ENCODE measurements around the gene LGALS16. TPM values are rescaled to one million over a fixed set of nuclear protein-coding genes. Genes with fewer than 3 reads are reported as not detected.

The LGALS16 gene
- total RNA-seq, 2 experiments from 2014 or later = not detected

GRCh38 chr19:39696387-39696786 lies 40.7 kb downstream of the LGALS16 start:
- H3K36me3 Mint-ChIP-seq (ENCODE audit: low read depth) = no peaks in the 10 kb centered on the region
- ChIA-PET CTCF (interaction anchor here (0.6 to 1.2 kb wide), 2 partner anchors 24 to 47 kb away, joined by 3 to 4 read pairs; no protein-coding TSS in a partner anchor), POLR2A (no interaction called here)
- ATAC-seq = peak; percentile 45
- H3K27me3 Mint-ChIP-seq = peaks cover 31% of the 10 kb centered on the region
- H3K27ac Mint-ChIP-seq = no peak overlapping the region
- intact Hi-C loops (cut with DNase I, micrococcal nuclease) = no loop called here
- no peaks in the 10 kb centered on the region for H3K9me3 Mint-ChIP-seq (ENCODE audit: low read depth)
- DNase-seq = no peak
- H3K4me1 Mint-ChIP-seq = peaks cover 7% of the 10 kb centered on the region
- H3K4me3 Mint-ChIP-seq = no peak overlapping the region

GRCh38 chr19:39698535-39698934 lies 42.8 kb downstream of the LGALS16 start:
- Mint-ChIP-seq H3K27me3 (peaks cover 33% of the 10 kb centered on the region), H3K9me3 (ENCODE audit: low read depth) (no peaks in the 10 kb centered on the region), H3K4me3 (no peak overlapping the region), H3K36me3 (ENCODE audit: low read depth) (no peaks in the 10 kb centered on the region), H3K4me1 (peaks cover 3% of the 10 kb centered on the region), H3K27ac (no peak overlapping the region)
- DNase-seq (no peak), ATAC-seq (no peak)
- intact Hi-C loops (cut with DNase I, micrococcal nuclease) = no loop called here
- ChIA-PET POLR2A (no interaction called here), CTCF (no interaction called here)

- peaks cover 30% of the 10 kb centered on the region for H3K27me3 Mint-ChIP-seq
- POLR2A ChIA-PET = no interaction called here
- ATAC-seq (no peak), DNase-seq (no peak)
- CTCF ChIA-PET = interaction anchor here (0.7 to 1.8 kb wide), 2 partner anchors 30 to 150 kb away, joined by 3 read pairs; no protein-coding TSS in a partner anchor
- no peak overlapping the region for H3K4me3 Mint-ChIP-seq
- intact Hi-C loops (cut with DNase I, micrococcal nuclease) = no loop called here
- no peak overlapping the region for H3K27ac Mint-ChIP-seq
- peaks cover 28% of the 10 kb centered on the region for H3K4me1 Mint-ChIP-seq
- peaks cover 4% of the 10 kb centered on the region for H3K36me3 Mint-ChIP-seq (ENCODE audit: low read depth)
- H3K9me3 Mint-ChIP-seq (ENCODE audit: low read depth) = no peaks in the 10 kb centered on the region
These were observed 45.6 kb downstream of the LGALS16 start for GRCh38 chr19:39701291-39701690.

GRCh38 chr19:39704181-39705044 lies 48.7 kb downstream of the LGALS16 start, which contains the start of gene LGALS14:
Gene LGALS14 (plus strand): TSS chr19:39704481. CDS start chr19:39704529, 48 bp downstream.
- CTCF ChIA-PET = interaction anchor here (0.7 kb wide), 1 partner anchor 83 kb away, joined by 3 read pairs; no protein-coding TSS in a partner anchor
- peak within 1 kb of the TSS; percentile 4 for H3K4me3 Mint-ChIP-seq
- peak; percentile 83 for ATAC-seq
- H3K36me3 Mint-ChIP-seq (ENCODE audit: low read depth) = peaks cover 4% of the 10 kb centered on the region
- H3K27me3 Mint-ChIP-seq = peaks cover 14% of the 10 kb centered on the region
- H3K9me3 Mint-ChIP-seq (ENCODE audit: low read depth) = no peaks in the 10 kb centered on the region
- peak within 1 kb of the TSS; percentile 85 for H3K27ac Mint-ChIP-seq
- intact Hi-C loops (cut with DNase I, micrococcal nuclease) = loop anchor here (1.0 kb wide), 1 partner anchor 25 kb away; no protein-coding TSS in a partner anchor
- peak; percentile 58 for DNase-seq
- peaks cover 34% of the 10 kb centered on the region for H3K4me1 Mint-ChIP-seq
- POLR2A ChIA-PET = interaction anchor here (0.8 kb wide), 1 partner anchor 24 kb away, joined by 3 read pairs; no protein-coding TSS in a partner anchor

- Mint-ChIP-seq H3K27me3 (peaks cover 9% of the 10 kb centered on the region), H3K27ac (peak overlapping the region; percentile 85), H3K9me3 (ENCODE audit: low read depth) (no peaks in the 10 kb centered on the region), H3K36me3 (ENCODE audit: low read depth) (peaks cover 4% of the 10 kb centered on the region), H3K4me1 (peaks cover 42% of the 10 kb centered on the region), H3K4me3 (no peak overlapping the region)
- POLR2A ChIA-PET = no interaction called here
- intact Hi-C loops (cut with DNase I, micrococcal nuclease) = no loop called here
- DNase-seq (peak; percentile 67), ATAC-seq (peak; percentile 57)
- CTCF ChIA-PET = interaction anchor here (1.0 kb wide), 1 partner anchor 11 kb away, joined by 5 read pairs; no protein-coding TSS in a partner anchor
These were observed 50.0 kb downstream of the LGALS16 start for GRCh38 chr19:39705578-39706188.

GRCh38 chr19:39708594-39708993 lies 52.9 kb downstream of the LGALS16 start:
- DNase-seq (no peak), ATAC-seq (no peak)
- H3K9me3 Mint-ChIP-seq (ENCODE audit: low read depth) = no peaks in the 10 kb centered on the region
- intact Hi-C loops (cut with DNase I, micrococcal nuclease) = no loop called here
- H3K27ac Mint-ChIP-seq = no peak overlapping the region
- peaks cover 4% of the 10 kb centered on the region for H3K36me3 Mint-ChIP-seq (ENCODE audit: low read depth)
- H3K4me3 Mint-ChIP-seq = no peak overlapping the region
- peaks cover 3% of the 10 kb centered on the region for H3K27me3 Mint-ChIP-seq
- H3K4me1 Mint-ChIP-seq = peaks cover 41% of the 10 kb centered on the region
- ChIA-PET CTCF (no interaction called here), POLR2A (no interaction called here)

- no peak overlapping the region for H3K27ac Mint-ChIP-seq
- POLR2A ChIA-PET = no interaction called here
- H3K36me3 Mint-ChIP-seq (ENCODE audit: low read depth) = peaks cover 4% of the 10 kb centered on the region
- H3K9me3 Mint-ChIP-seq (ENCODE audit: low read depth) = no peaks in the 10 kb centered on the region
- ATAC-seq (no peak), DNase-seq (no peak)
- H3K27me3 Mint-ChIP-seq = peaks cover 3% of the 10 kb centered on the region
- CTCF ChIA-PET = no interaction called here
- intact Hi-C loops (cut with DNase I, micrococcal nuclease) = no loop called here
- no peak overlapping the region for H3K4me3 Mint-ChIP-seq
- peaks cover 36% of the 10 kb centered on the region for H3K4me1 Mint-ChIP-seq
These were observed 53.5 kb downstream of the LGALS16 start for GRCh38 chr19:39709026-39709872.

Other genes with a start within 250 kb of the LGALS16 start
- 10 to 100 TPM; 69.1 to 69.3 TPM for gene ZFP36, start 249.1 kb upstream of the LGALS16 start, total RNA-seq
- 10 to 100 TPM; 46.0 to 65.5 TPM for gene PLEKHG2, start 243.2 kb upstream of the LGALS16 start, total RNA-seq
- gene RPS16, start 220.0 kb upstream of the LGALS16 start, total RNA-seq = 1,000 to 10,000 TPM; 3,146 to 3,331 TPM
- gene SUPT5H, start 210.3 kb upstream of the LGALS16 start, total RNA-seq = 100 to 1,000 TPM; 157 to 165 TPM
- 100 to 1,000 TPM in 1 of 2 experiments, 10 to 100 TPM in 1; 99.4 to 126 TPM for gene TIMM50, start 175.1 kb upstream of the LGALS16 start, total RNA-seq
- gene DLL3, start 157.0 kb upstream of the LGALS16 start, total RNA-seq = under 1 TPM; 0.72 to 0.94 TPM
- gene SELENOV, start 140.8 kb upstream of the LGALS16 start, total RNA-seq = not detected
- gene EID2B, start 123.1 kb upstream of the LGALS16 start, total RNA-seq = 1 to 10 TPM; 1.4 to 3.5 TPM
- gene EID2, start 115.8 kb upstream of the LGALS16 start, total RNA-seq = 10 to 100 TPM in 1 of 2 experiments, 1 to 10 TPM in 1; 9.0 to 10.7 TPM
- gene LGALS13, start 53.4 kb upstream of the LGALS16 start, total RNA-seq = not detected
- 1 to 10 TPM in 1 of 2 experiments, under 1 TPM in 1; 0.80 to 1.4 TPM for gene LGALS14, start 48.6 kb downstream of the LGALS16 start, total RNA-seq
- under 1 TPM in 1 of 2 experiments, not detected in 1; 0.40 TPM for gene CLC, start 82.1 kb downstream of the LGALS16 start, total RNA-seq
- not detected for gene LEUTX, start 122.9 kb downstream of the LGALS16 start, total RNA-seq
- 1 to 10 TPM; 4.8 to 6.9 TPM for gene DYRK1B, start 178.2 kb downstream of the LGALS16 start, total RNA-seq
- gene FBL, start 190.5 kb downstream of the LGALS16 start, total RNA-seq = 100 to 1,000 TPM; 742 to 890 TPM

Data from activated CD4-positive, alpha-beta T cell treated with anti-CD3 and anti-CD28 coated beads for 36 hours (primary cell).